Motor neuron (in vitro differentiated cells): ENCODE results near the gene RDH16. TPM values are rescaled to one million over a fixed set of nuclear protein-coding genes. Genes with fewer than 3 reads are reported as not detected.
"Not testable (repeated sequence)": the region's sequence is repeated elsewhere in the genome, so short reads cannot be mapped to it uniquely, and the experiment has no call there.

Experiments used
- ATAC-seq, 8 experiments: fragments of 200-7000 bp; cut with Tn5 transposase; replicated peaks in 6 of 8; 2 replicates each; pipeline ENCODE4 v1.8.0; 2021; ENCODE audit warnings: mild to moderate bottlenecking in 8 of 8, moderate library complexity in 8 of 8
- H3K27ac ChIP-seq, 2 donors: fragments of 250-450 bp; sonication (Bioruptor Pico); 2 replicates each; pipeline ENCODE4 v1.9.0; 2021; ENCODE audit warnings: antibody characterized with exemption in 2 of 2, mild to moderate bottlenecking in 2 of 2, moderate library complexity in 1 of 2
- H3K4me1 ChIP-seq, 2 donors: fragments of 250-450 bp; sonication (Bioruptor Pico); replicated peaks in 1 of 2; 2 replicates each; pipeline ENCODE4 v1.6.1; 2021; ENCODE audit warnings: antibody characterized with exemption in 2 of 2, mild to moderate bottlenecking in 2 of 2, moderate library complexity in 1 of 2
- H3K4me3 ChIP-seq, 5 donors: fragments of 250-450 bp; sonication (Bioruptor Pico); 2 replicates each; pipeline ENCODE4 v1.9.0; 2021; ENCODE audit warnings: antibody characterized with exemption in 5 of 5, mild to moderate bottlenecking in 5 of 5, moderate library complexity in 4 of 5
- WGBS, 10 experiments: fragments of 450-650 bp; shearing (Covaris generic); methylation state at CpG; one replicate each; pipeline ENCODE4 v1.0.0; 2022; 5-methylcytosine and 5-hydroxymethylcytosine counted together
- in situ Hi-C, 9 experiments: fragments of 400-800 bp; cut with MboI; loops; one replicate each; pipeline ENCODE4 v1.15.0; 2021; ENCODE audit warnings: low sequenced_read_pairs in 9 of 9, low pct_unique_long_range_greater_than_20kb in 2 of 9; ENCODE audit not compliant: unreplicated experiment in 9 of 9
- total RNA-seq, 8 experiments: library from RNA; unstranded; fragments of 300-600 nt; gene quantifications; 2 replicates each; pipeline versions ENCODE4 v1.2.3 to v1.2.4, GENCODE V29; 2022

Gene RDH16
- total RNA-seq, 8 experiments from 2014 or later = 0.14 to 1.7 (median 0.43) TPM

- in situ Hi-C loops = loop anchor here in 4 of 9 experiments (5.0 to 25.0 kb wide), 6 partner anchors 151 to 473 kb away; partner anchors contain the start of genes HSD17B6 (in 2 of the 4), PRIM1 (in 2 of the 4) and RBMS2 (in 1 of the 4)
- peak in 6 of 8 experiments; percentile 26 to 83 (median 44) for ATAC-seq
- not testable (repeated sequence) for H3K27ac ChIP-seq, H3K4me1 ChIP-seq, H3K4me3 ChIP-seq
- WGBS, 10 experiments = 33 to 60% methylated on average over 1 of the region's 6 CpGs; no CpG with 5 or more reads in 8 of the 10 experiments
Measured at GRCh38 chr12:56985714-56986113, 28.3 kb upstream of the RDH16 start.

DNA sequence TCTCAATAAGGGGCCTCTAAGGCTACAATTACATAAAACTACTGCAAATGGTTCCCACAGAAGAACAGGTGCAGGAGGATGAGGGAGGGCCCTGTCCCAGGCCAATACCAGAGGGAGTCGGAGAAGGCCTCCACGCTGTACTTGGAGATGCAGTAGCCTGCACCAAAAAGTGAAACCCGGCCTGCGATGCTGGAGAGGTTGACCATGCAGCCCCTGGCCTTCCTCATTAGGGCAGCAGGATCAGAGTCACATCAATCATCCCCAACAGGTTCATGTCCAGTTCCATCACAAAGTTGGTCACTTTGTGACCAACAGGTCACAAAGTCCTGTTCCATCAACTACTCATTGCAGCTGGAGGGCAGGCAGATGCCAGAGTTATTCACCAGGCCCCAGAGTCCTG is 26.0 kb upstream of the RDH16 start:
- 0 to 50% methylated on average over 1 to 2 of the region's 4 CpGs; no CpG with 5 or more reads in 8 of the 10 experiments for WGBS, 10 experiments
- no peak overlapping the region for H3K27ac ChIP-seq
- H3K4me3 ChIP-seq = no peak overlapping the region
- in situ Hi-C loops = loop anchor here in 4 of 9 experiments (10.0 to 25.0 kb wide), 5 partner anchors 149 to 471 kb away; partner anchors contain the start of genes HSD17B6 (in 2 of the 4), PRIM1 (in 2 of the 4) and RBMS2 (in 1 of the 4)
- ATAC-seq = no peak
- no peaks in the 10 kb centered on the region for H3K4me1 ChIP-seq

DNA sequence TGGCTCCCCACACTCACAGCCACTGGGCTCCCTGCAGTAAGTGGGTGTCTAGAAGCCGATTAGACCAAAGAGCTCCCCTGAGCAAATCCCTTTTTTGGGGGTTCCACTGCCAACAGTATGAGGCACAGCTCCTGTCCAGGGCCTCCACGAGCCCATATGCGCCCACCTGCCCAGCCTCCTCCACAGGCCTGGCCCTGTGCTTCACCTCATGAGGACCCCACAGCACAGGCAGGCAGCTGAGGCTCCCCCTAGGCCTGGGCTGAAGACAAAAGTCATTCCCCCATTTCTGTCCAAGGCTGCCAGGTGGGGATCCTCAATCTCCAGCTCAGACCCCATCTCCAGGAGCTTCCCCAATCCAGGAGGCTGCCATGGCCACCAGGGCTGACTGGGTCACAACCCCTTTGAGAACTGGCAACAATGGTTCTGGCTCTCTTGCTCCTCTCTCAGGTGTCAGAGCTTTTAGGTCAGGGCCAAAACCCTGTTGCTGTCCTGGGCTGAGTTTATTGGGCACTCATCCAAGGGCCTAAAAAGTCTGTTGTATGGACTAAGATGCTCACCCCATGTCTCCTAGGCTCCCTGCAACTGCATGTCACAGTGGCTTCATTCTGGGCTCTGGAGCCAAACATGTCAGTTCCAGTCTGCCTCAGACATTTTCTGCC is 25.3 kb upstream of the RDH16 start:
- in situ Hi-C loops = loop anchor here in 4 of 9 experiments (10.0 to 25.0 kb wide), 5 partner anchors 148 to 470 kb away; partner anchors contain the start of genes HSD17B6 (in 2 of the 4), PRIM1 (in 2 of the 4) and RBMS2 (in 1 of the 4)
- not testable (repeated sequence) for ATAC-seq, H3K4me1 ChIP-seq, H3K4me3 ChIP-seq, H3K27ac ChIP-seq
- no CpG with 5 or more reads among the region's 3 CpGs for WGBS, 10 experiments

GRCh38 chr12:56980941-56981530 is 23.6 kb upstream of the RDH16 start:
- Histone ChIP-seq H3K27ac (no peak overlapping the region), H3K4me3 (no peak overlapping the region), H3K4me1 (no peaks in the 10 kb centered on the region)
- 20 to 100% (median 88%) methylated on average over 1 to 3 of the region's 4 CpGs; no CpG with 5 or more reads in 4 of the 10 experiments for WGBS, 10 experiments
- no peak for ATAC-seq
- in situ Hi-C loops = loop anchor here in 4 of 9 experiments (10.0 to 25.0 kb wide), 5 partner anchors 146 to 469 kb away; partner anchors contain the start of genes HSD17B6 (in 2 of the 4), PRIM1 (in 2 of the 4) and RBMS2 (in 1 of the 4)

GRCh38 chr12:56980268-56980667 is 22.9 kb upstream of the RDH16 start:
- in situ Hi-C loops = loop anchor here in 4 of 9 experiments (10.0 to 25.0 kb wide), 5 partner anchors 145 to 468 kb away; partner anchors contain the start of genes HSD17B6 (in 2 of the 4), PRIM1 (in 2 of the 4) and RBMS2 (in 1 of the 4)
- 53 to 98% (median 89%) methylated on average over 2 to 6 of the region's 6 CpGs; no CpG with 5 or more reads in 2 of the 10 experiments for WGBS, 10 experiments
- no peak overlapping the region for H3K4me3 ChIP-seq

GRCh38 chr12:56979628-56980027 is 22.2 kb upstream of the RDH16 start:
- WGBS, 10 experiments = 77 to 100% (median 90%) methylated on average over 1 to 3 of the region's 3 CpGs; no CpG with 5 or more reads in 5 of the 10 experiments
- in situ Hi-C loops = loop anchor here in 4 of 9 experiments (10.0 to 25.0 kb wide), 5 partner anchors 145 to 467 kb away; partner anchors contain the start of genes HSD17B6 (in 2 of the 4), PRIM1 (in 2 of the 4) and RBMS2 (in 1 of the 4)
- ATAC-seq = peak in 2 of 8 experiments; percentile 45 to 54
- no peaks in the 10 kb centered on the region for H3K4me1 ChIP-seq
- no peak overlapping the region for H3K4me3 ChIP-seq
- H3K27ac ChIP-seq = no peak overlapping the region

More at GRCh38 chr12:56980268-56980667, 22.9 kb upstream of the RDH16 start:
- no peak for ATAC-seq
- no peak overlapping the region for H3K27ac ChIP-seq
- no peaks in the 10 kb centered on the region for H3K4me1 ChIP-seq

DNA sequence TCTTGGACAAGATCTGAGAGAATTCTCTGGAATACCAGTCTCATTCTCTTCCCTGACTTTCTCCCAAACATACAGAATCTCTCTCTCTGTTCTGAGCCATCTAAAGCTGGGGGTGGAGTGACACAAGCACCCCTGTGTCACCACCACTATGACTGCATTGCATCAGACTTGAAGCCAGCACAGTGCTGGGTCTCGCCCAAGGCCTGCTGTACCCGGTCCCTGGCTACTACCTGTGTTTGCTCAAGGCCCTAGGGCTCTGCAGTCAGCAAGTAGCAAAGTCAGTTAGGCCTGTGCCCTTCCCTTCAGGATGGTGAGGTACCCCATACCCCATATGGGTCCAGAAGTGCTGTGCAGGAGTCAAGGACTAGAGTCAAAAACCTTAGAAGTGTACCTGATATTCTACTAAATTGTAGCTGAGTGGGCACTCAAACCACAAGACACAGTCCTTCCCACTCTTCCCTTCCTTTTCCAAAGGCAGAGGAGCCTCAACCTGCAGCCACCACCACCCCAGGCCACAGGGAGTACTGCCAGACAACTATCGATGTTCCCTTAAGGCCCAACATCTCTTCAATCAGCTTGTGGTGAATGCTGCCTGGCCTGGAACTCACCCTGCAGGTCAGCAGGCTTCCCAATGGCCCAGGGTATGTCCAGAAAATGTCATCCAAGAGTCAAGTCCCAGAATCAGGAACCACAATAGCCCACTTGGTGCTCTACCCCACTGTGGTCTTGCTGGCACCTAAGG is 21.2 kb upstream of the RDH16 start:
- Histone ChIP-seq H3K4me1 (no peaks in the 10 kb centered on the region), H3K27ac (no peak overlapping the region), H3K4me3 (no peak overlapping the region)
- WGBS, 10 experiments = 67 to 100% (median 83%) methylated on average over 1 to 3 of the region's 3 CpGs; no CpG with 5 or more reads in 5 of the 10 experiments
- ATAC-seq = no peak
- in situ Hi-C loops = loop anchor here in 1 of 9 experiments (25.0 kb wide), 2 partner anchors 216 to 466 kb away; partner anchors contain the start of genes HSD17B6, PRIM1 and RBMS2

DNA sequence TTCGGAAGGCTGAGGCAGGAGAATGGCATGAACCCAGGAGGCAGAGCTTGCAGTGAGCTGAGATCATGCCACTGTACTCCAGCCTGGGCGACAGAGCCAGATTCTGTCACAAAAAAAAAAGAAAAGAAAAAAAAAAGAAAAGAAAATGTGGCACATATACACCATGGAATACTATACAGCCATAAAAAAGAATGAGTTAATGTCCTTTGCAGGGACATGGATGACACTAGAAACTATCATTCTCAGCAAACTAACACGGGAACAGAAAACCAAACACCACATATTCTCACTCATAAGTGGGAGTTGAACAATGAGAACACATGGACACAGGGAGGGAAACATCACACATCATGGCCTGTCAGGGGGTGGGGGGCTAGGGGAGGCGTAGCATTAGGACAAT is 20.0 kb upstream of the RDH16 start:
- not testable (repeated sequence) for ATAC-seq, H3K27ac ChIP-seq, H3K4me3 ChIP-seq, H3K4me1 ChIP-seq
- 17 to 100% (median 68%) methylated on average over 1 to 3 of the region's 4 CpGs; no CpG with 5 or more reads in 2 of the 10 experiments for WGBS, 10 experiments
- in situ Hi-C loops = loop anchor here in 1 of 9 experiments (25.0 kb wide), 2 partner anchors 215 to 465 kb away; partner anchors contain the start of genes HSD17B6, PRIM1 and RBMS2

DNA sequence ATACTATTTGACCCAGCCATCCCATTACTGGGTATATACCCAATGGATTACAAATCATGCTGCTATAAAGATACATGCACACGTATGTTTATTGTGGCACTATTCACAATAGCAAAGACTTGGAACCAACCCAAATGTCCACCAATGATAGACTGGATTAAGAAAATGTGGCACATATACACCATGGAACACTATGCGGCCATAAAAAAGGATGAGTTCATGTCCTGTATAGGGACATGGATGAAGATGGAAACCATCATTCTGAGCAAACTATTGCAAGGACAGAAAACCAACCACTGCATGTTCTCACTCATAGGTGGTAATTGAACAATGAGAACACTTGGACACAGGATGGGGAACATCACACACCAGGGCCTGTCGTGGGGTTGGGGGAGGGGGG is 16.8 kb upstream of the RDH16 start:
- ATAC-seq, H3K4me1 ChIP-seq, H3K27ac ChIP-seq, H3K4me3 ChIP-seq, in situ Hi-C loops: not testable (repeated sequence)
- WGBS, 10 experiments = 33% methylated on average over 1 of the region's 3 CpGs; no CpG with 5 or more reads in 9 of the 10 experiments

GRCh38 chr12:56968910-56969309 is 11.5 kb upstream of the RDH16 start:
- in situ Hi-C loops, ATAC-seq, H3K4me3 ChIP-seq, H3K27ac ChIP-seq, H3K4me1 ChIP-seq: not testable (repeated sequence)
- WGBS, 10 experiments = 16 to 83% (median 75%) methylated on average over 2 to 6 of the region's 6 CpGs; no CpG with 5 or more reads in 4 of the 10 experiments

DNA sequence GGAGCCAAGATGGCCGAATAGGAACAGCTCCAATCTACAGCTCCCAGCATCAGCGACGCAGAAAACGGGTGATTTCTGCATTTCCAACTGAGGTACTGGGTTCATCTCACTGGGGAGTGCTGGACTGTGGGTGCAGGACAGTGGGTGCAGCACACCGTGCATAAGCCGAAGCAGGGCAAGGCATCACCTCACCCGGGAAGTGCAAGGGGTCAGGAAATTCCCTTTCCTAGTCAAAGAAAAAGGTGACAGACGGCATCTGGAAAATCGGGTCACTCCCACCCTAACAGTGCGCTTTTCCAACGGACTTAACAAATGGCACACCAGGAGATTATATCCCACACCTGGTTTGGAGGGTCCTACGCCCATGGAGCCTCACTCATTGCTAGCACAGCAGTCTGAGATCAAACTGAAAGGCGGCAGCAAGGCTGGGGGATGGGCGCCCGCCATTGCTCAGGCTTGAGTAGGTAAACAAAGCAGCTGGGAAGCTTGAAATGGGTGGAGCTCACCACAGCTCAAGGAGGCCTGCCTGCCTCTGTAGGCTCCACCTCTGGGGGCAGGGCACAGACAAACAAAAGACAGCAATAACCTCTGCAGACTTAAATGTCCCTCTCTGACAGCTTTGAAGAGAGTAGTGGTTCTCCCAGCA is 8.7 kb upstream of the RDH16 start:
- H3K4me1 ChIP-seq, in situ Hi-C loops, H3K4me3 ChIP-seq, ATAC-seq, H3K27ac ChIP-seq: not testable (repeated sequence)
- 57 to 100% (median 93%) methylated on average over 1 to 7 of the region's 15 CpGs; no CpG with 5 or more reads in 1 of the 10 experiments for WGBS, 10 experiments

DNA sequence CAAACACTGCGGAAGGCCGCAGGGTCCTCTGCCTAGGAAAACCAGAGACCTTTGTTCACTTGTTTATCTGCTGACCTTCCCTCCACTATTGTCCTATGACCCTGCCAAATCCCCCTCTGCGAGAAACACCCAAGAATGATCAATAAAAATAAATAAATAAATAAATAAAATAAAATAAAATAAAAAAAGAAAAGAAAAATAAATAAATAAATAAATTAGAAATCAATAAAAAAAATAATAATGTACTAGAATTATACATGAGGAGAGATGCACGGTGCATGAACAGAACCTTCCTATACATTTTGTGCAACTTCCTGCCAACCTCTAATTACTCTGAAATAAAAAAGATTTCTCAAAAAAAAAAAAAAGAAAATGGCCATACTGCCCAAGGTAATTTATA is 7.7 kb upstream of the RDH16 start:
- in situ Hi-C loops, H3K4me3 ChIP-seq: not testable (repeated sequence)
- WGBS, 10 experiments = 79 to 100% (median 89%) methylated on average over 1 to 4 of the region's 4 CpGs; no CpG with 5 or more reads in 3 of the 10 experiments

More for the DNA sequence above, 7.7 kb upstream of the RDH16 start:
- H3K4me1 ChIP-seq, H3K27ac ChIP-seq, ATAC-seq: not testable (repeated sequence)
